IPS-NIHi7 (cell line): Measurements from ENCODE around the gene NTF3.

Experiments used
- DNase-seq: peaks from one replicate; pipeline ENCODE4 v3.0.0; 2012; ENCODE audit warnings: mixed read lengths; ENCODE audit errors: extremely low spot score

Gene NTF3

DNA sequence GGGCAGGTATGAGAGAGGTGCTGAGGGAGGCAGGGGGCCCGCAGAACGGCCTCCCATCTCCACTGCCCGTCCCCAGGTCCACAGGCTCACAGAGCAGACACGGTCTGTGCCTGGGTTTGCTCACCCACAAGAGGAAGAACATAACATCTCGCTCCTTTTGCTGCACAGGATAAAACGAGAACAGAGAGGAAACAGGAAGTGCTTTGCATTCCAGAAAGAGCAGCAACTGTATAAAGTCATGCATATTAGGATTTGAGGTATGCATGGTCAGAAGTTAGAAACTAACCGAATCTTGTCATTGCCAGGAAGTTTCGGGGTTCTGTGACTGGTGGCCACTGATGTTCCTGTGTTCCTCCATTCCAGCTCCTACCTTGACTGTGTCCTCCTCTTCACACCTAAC is 25.0 kb downstream of the NTF3 start:
- DNase-seq: no peak

DNA sequence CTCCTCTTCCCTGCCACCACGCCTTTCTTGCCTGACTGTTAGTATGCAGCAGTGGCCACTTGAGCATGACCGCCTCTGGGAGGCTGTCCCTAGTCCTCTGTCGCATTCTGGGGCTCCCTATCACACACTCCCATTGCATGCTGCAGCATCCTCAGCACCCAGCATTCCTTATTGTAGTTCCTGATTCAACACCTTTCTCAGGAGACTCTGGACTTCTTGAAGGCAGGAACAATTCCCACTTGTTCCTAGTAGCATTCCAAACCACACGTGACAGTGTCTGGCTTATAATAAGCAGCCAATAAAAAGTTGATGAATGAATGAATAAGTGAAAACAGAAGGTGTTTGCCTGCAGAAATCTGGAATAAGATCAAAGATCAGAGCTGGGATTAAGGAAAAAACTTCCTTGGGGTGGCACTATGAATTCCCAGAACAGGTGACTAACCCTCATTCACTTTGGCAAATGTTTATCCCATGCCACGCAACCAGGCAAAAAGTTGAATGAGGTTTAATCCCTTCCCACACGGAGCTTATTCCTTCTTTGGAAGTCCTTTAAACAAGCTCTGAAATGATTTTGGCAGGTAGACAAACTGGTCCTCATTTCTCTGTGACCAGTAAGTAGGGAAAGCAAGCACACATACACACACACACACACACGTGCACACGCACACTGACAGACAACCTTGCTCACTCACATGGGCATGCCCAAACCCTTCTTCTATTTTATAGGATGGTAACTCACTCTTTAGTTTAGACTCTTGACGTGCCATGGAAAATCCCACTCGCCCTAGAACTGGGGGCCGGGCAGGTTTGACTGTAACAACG is 26.5 kb downstream of the NTF3 start:
- no peak for DNase-seq

DNA sequence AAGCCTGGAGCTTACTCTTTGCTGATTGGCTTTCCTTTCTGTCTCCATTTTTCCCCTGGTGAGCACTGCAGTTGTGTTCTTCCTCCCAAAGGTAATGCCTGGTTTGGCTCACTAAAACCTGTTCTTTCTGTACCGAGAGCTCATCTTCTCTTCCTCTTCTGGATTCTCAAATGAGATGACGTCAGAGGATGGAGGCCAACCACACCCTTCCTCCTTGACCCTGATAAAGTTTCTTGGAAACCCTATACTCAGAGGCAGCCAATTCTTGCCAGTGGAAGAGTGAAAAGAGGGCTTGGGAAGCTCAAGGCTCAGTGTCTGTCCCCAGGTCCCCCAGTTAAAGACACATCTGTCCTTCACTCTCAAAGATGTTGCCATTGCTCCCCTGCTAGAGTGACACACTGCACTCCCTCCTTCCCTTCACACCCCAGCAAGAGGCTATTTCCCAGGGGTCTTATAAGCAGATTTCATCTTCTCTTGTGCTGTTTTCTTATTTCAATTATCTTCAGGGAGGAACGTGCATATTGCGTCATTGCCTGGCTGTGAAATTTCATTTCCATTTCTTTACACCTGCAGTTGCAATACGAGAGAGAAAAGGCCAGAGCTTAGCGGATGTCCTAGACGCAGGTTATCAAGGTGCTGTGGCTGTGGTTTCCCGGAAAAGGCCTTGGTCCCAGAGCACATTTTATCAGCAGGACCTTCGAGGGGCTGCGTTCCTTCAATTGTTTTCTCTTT is 27.3 kb downstream of the NTF3 start:
- DNase-seq: no peak

DNA sequence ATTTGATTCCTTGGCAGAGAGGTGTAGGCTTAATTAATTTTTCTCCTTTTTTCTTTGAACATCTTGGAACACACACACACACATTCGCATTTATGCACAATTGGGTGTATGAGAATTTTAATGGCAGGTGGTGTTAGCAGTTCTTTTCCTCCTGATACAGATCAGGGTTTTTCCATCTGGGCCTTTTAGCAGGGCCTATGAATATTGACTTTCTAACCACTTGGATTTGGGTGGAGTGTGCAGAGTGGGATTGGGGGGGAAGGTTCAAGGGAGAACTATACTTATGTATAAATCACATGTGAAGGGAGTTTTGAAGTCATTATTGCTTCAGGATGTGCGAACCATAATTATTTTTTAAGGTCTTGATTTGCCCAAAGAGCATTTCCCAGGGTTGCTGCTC is 28.9 kb downstream of the NTF3 start:
- no peak for DNase-seq

DNA sequence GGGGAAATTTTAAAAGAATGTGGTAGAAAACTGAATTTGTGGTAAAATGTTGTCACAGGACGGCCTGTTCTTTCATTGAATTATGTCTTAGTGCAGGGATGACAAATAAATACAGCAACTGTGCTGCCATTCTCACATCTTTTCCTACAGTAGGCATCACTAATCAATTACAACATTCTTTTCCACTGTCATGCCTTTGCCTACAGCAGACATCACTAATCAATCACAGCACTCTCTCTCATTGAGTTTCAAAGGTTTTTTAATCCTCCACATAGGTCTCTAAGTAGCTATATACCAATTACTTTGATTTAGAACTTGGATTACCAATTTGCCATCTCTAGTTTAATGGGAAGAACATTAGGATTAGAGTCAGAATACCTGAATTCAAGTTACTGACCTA is 30.1 kb downstream of the NTF3 start:
- DNase-seq: no peak

DNA sequence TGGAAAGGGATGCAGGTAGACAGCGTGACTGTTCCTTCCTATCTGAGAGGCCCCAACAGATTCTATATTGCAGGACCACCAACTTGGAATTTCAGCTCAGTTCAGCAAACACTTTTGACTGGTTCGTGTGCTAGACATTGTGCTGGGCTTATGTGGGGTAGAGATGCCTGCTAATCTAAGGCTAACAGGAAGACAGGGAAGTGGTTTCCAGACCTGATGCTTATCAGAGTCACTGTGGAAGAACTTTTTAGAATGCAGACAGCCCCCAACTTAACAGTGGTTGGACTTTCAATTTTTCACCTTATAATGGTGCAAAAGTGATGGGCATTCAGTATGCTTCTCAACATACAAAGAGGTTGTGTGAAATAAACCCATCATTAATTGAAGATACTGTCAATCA is 32.2 kb downstream of the NTF3 start:
- DNase-seq: no peak

DNA sequence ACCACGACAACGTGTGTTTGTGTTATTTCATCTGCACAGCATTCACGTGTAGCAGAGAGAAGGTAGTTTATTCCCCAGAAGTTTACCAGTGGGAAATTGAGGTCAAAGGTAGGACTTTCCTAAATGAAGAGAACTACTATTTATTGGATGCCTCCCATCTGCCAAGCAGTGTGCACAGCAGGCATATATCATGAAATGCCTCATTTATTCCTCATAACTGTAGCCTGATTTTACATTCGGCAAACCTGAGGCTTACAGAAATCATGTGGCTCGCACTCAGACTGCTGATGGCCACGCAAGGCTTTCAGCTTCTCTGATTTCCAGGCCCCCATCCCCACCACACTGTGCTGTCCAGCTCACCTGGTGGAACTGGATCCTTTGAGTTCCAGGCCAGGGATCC is 33.5 kb downstream of the NTF3 start:
- no peak for DNase-seq

DNA sequence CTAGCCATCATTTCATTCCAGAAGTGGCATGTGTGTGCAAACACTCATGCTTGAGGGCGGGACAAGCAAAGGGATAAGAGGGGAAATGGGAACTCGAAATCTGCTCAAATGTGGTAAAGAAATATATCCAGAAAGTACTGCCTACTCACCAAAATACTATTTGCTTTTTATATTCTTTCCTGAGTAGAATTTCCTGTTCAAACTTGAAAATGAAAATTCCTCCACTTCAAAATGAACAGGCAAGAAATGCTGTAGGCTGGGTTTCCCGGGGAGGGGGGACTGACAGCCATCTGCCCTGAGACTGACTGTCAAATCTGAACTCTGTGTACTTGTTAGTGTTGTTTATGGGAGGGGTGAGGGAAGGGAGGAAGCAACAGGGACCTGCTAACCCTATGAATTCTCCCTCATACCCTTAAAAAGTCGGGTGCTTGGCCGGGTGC is 34.6 kb downstream of the NTF3 start:
- DNase-seq: no peak

DNA sequence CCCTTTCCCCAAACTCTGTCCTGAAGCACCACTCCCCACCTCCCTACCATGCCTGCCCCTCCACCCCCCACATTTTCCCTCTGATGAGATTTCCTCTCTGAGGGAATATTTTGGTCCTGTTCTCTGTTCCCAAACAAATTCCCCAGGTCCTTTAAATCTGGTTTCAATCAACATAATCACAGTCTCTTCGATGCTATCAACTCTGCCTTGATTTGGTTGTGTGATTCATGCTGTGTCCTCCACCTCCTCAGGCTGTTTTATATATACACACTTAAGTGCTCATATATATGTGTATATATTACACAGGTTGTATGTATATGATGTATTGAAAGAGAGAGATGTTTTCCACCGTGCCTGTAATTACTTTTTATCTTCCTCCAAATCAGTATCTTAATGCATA is 36.0 kb downstream of the NTF3 start:
- no peak for DNase-seq

DNA sequence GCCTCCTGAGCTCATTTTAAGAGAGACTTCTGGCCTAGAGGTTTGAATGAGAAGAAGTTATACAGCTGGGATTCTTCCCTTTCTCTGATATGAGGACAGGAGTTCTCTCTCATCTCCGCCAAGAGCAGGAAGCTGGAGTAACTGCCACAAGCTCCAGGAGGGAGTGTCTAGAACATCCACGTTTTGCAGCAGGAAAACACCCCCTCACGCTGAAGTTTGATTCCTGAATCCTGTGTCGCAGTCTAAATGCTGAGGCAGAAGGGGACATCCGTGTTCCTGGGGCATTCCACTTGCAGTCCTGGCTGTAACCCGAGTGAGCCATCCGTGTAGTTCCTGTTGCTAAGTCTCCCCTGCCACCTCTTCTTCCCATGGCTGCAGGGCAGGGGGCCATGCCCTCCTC is 38.3 kb downstream of the NTF3 start:
- DNase-seq: no peak

DNA sequence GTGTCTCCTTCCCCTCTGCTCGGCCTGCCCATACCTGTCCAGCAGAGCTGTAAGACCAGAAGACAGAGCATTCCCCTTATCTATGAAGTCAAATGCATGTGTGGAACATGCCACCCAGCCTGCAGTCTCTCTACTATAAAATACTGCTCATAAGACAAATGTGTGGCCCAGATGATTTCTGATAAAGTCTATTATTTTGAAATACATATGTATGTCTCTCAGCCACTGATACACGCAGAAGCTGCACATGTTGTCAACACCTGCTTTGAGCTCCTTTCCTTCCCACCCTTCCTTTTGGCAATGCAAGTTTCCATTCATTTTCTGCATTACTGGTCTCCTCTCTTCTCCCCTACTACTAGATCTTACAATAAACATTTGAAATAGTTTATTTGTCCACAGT is 38.8 kb downstream of the NTF3 start:
- no peak for DNase-seq

DNA sequence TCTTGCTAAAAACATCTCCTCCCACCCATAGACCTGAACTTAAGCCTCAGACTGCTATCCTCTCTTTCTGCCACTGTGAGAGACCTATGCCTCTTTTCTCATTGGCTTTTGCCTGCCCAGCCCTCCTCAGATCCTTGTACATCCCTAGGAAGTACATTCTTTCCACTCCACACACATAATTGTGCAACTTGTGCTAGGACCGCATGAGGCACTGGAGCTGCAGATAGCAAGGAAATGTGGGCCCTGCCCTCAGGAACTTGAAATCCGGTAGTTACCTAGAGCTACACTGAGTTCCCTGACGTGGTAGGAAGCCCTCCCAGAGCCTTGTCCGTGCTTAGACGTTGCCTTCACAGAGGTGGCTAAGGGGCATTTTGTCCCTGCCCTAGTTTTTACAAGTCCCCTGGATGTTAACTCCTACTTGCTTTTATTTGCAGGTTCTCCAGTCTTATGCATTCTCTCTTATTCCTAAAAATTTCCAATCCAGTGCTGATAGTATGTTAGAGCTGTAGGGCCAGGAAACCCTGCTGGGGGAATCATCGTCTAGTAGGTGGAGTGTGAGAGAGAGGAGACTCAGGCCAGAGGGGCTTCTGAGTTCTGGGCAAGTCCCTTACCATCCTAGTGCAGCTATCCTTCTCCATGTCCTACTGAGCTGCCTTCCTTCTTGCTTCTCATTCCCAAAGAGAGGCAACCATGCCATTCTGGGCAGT is 41.3 kb downstream of the NTF3 start:
- no peak for DNase-seq

DNA sequence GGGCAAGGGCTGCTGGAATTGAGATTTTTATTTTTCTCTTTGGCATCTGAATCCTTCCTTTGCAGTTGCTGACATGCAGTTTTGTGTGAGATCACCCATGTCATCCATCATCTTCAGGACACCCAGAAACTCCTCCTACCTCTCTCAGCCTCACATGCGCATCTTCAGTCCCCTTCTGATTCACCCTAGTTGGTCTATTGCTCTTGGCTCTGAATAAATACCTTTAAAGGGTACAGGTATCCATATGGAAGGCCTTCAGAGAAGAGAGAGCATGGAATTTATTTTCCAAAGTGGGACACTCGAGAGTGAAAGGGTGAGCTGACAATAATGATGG is 41.8 kb downstream of the NTF3 start:
- DNase-seq: no peak

DNA sequence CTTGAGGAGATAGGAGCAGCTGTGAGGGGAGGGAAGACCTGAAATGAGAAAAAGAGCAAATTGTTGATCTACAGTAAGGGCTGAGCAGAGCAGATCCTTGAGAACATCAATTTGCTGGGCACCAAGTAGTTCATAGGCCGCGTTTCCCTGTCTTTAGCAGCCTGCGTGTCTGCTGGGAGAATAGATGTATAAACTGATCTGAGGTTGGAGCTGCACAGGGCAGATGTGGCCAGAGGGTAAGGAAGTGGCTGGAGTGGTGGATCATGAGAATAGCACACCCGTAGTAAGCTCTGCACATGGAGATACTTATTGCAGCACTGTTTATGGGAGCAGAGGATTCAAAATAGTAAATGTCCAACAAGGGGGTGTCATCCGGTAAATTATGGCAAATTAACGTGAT is 44.4 kb downstream of the NTF3 start:
- no peak for DNase-seq

DNA sequence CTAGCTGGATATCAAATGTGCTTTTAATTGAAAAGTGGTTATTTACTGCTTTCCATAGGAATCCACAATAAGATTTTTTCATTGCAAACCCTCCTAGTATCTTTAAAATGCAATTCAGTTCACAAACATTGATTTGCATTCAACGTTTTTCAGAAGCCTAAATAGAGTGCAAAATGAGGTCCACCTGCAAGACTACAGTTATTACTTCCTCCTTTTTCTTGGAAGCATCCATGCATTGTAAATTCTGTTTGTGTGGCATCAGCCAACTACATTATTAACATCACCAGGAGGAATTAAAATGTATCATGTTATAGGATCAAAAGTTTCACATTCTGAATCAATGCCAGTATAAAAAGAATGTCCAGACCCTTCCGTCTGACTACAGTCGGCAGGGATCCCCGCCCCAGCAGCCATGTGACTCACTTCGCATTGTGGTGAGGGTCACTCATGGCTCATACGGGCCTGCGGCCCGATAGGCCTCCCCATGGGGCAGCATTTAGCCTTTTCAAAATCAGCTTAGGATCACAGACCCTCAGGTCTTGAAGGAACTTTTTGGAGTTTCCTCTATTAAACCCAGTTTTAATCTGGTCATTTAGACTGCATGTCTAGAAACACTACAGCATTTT is 46.3 kb downstream of the NTF3 start:
- no peak for DNase-seq

DNA sequence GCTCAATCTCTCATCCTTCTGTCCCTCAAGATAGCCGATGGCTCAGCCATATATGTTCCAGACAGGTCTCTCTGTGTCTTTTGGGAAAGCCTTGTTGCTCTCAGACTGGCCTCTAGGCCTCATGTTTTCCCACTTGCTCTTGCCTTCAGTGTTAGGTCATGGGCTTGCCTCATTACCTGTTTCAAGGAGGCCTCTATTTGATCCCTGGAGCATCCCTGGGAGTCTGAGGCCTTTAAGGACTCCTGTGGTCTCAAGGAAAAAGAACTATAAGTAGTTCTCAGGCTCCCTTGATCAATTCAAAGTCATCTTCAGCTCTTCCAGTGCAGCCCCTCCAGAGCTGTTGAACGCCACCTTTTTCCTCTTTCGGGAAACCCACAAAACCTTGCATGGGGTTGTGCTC is 47.9 kb downstream of the NTF3 start:
- peak; percentile 28 for DNase-seq

DNA sequence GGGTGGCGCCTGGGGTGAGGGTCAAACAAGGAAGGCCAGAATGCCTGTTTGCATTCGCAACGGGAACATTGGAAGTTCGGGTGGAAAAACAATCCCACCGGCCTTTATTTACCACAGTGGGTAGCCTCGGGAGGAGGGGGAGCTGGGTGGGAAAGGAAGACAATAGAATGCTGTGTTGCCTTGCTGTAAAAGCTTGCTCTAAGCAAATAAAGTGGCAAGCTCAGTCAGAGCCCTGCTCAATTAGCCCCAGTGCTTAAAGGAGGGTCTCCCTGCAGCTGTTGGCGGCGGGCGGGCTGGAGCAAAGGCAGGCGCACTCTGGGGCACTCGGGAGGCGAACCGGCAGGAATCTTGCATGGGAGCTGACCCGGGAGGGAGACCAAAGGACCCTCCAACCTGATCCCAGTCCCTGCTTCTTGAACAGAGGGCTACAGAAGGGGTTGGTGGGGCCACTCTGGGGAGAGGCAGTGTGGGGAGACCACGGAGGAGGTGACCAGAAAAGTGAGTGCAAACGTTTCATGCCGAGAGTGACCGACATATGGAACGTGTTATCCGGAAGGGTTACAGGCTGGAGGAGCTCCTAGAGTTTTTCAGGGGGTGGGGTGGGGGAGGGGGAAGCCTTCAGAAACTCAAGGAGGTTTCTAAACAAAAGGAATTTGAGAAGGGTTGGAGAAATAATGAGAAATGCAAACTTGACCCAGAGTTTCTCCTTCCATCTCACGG is 48.5 kb downstream of the NTF3 start:
- peak; percentile 73 for DNase-seq

DNA sequence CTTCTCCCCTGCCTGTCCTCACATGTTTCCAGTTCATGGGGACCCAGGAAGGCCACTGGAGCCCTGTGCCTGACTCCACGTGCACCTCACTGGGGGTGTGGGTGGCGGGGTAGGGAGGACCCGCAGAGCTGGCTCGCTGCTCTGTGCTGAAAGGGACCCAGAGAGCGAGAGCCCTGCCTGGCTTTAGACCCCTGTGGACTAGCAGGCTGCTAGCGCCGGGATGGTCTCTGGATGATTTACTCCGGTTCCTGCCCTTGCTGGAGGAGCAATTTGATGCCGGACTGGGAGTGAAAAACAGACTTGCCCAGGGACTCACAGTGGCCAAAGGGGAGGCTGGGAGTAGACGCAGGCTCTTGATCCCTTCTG is 49.0 kb downstream of the NTF3 start:
- peak; percentile 50 for DNase-seq

DNA sequence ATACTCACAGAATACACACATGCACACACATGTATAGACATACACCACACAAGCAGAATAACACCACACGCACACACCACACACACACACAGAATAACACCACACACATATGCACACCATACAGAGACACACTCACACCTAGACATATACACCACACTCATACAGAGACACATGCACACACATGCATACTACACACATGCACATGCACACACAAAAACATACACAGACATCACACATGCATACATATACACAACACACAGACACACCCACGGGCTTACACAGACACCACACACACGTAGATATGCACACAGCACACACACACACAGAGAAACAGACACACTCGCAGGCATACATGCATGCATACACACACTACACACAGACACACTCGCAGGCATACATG is 49.7 kb downstream of the NTF3 start:
- DNase-seq: no peak

DNA sequence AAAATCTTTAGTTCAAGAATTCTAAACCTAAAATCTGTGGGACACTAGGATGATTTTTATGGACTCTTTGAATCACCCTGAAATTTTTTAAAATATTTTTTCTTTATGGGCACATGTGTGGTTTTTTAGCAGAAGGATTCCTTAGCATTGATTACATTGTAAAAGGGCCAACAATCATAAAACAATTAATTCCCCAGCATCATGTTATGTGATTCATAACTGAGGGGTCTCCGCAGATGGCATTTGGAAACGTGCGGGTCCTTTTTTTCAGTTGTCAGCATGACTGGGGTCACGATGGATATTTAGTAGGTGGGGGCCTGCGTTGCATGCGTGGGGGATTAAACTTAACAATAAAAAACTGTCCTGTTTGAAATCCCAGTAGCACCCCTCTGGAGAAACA is 52.5 kb downstream of the NTF3 start:
- DNase-seq: no peak

DNA sequence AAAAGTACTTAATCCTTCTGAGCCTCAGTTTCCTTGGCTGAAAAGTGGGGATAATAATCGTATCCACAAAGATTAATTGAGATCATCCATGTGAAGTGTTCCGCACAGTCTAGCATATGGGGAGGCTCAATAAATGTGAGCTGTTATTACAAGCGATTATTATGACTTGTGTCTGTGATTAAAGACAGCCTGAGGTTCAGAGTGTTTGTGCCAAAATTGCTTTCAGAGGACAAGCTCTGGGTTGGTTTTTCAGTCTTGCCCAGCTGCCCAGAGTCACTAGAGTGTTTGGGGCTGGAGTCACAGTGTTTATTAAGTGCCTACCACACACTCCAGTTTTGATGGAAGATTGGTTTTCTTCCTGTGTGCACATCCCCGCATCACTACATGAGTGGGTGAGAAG is 53.5 kb downstream of the NTF3 start:
- no peak for DNase-seq

DNA sequence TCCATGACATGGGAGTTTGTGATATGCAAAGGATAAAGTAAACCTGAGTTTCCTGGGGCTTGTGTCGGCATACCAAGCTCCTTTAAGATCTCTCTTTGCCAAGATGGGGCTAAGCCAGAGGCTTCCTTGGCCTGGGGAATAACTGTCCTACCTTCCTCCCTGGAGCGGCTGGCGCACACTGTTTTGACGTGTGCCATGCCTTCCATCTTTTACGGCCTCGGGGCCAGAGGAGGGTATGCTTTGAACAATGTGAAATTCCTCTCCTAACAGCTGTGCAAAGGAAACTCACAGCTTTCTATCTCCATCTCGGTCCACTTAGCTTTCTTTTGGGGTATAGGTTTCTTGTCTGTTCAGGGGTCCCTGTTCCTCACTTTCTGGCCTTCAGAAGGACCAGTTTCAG is 55.2 kb downstream of the NTF3 start:
- DNase-seq: no peak
